GM12878 (cell line): ENCODE results near the gene SAMD7. TPM values are rescaled to one million over a fixed set of nuclear protein-coding genes. Genes with fewer than 3 reads are reported as not detected.

Source experiments
- ATAC-seq: fragments of 200-7000 bp; cut with Tn5 transposase; 3 replicates; pipeline ENCODE4 v1.9.1; 2020; ENCODE audit warnings: mild to moderate bottlenecking, moderate library complexity
- BruUV-seq: library from RNA; stranded (reverse); fragments of 400-500 nt; replicated peaks from 2 replicates; lab custom pipeline; 2021; lab: Mats Ljungman, UMichigan
- CTCF ChIA-PET: fragments of 300-600 bp; sonication (Branson Sonifier 250); formaldehyde crosslinking; extraction: SDS; loops from one replicate; lab custom pipeline; 2021; ENCODE audit warnings: inconsistent platforms; lab: Yijun Ruan, JAX
- POLR2A ChIA-PET: fragments of 350-600 bp; formaldehyde crosslinking; extraction: SDS; loops from one replicate; lab custom pipeline; 2021; ENCODE audit warnings: inconsistent platforms; lab: Charles Lee
- RAD21 ChIA-PET: fragments of 300-600 bp; sonication (Branson Sonifier 250); formaldehyde crosslinking; loops from one replicate; lab custom pipeline; 2023; ENCODE audit warnings: antibody characterized with exemption; ENCODE audit not compliant: unreplicated experiment; lab: Charles Lee
- SMC1A ChIA-PET: fragments of 300-600 bp; sonication (Branson Sonifier 250); formaldehyde crosslinking; loops from one replicate; lab custom pipeline; 2023; ENCODE audit not compliant: unreplicated experiment, uncharacterized antibody; lab: Charles Lee
- DNase-seq: peaks from one replicate; pipeline ENCODE4 v3.0.0-alpha.2; 2011; ENCODE audit warnings: low read depth, low spot score
- FAIRE-seq: peaks from 3 replicates; lab custom pipeline; 2011; peaks lifted over from hg19 to GRCh38; lab: Jason Lieb, UNC
- H2AFZ ChIP-seq: 2 replicates; pipeline ENCODE4 v1.6.0; 2011; ENCODE audit warnings: low read depth, low read length, control low read depth; ENCODE audit not compliant: control insufficient read depth
- H3K27ac ChIP-seq: 2 replicates; pipeline ENCODE4 v1.5.1; 2011; ENCODE audit warnings: control low read depth; ENCODE audit not compliant: control insufficient read depth, insufficient read depth
- H3K27me3 ChIP-seq, 2 experiments: replicated peaks in 1 of 2; 2 replicates each; pipeline versions ENCODE4 v1.6.0 to v1.6.1; 2011; ENCODE audit warnings: low read length in 1 of 2; ENCODE audit not compliant: control insufficient read depth in 2 of 2, insufficient read depth in 2 of 2
- H3K36me3 ChIP-seq, 2 experiments: 2 replicates each; pipeline ENCODE4 v1.5.1; 2011; ENCODE audit warnings: low read length in 1 of 2; ENCODE audit not compliant: control insufficient read depth in 2 of 2, insufficient read depth in 2 of 2
- H3K4me1 ChIP-seq: 2 replicates; pipeline ENCODE4 v1.6.1; 2011; ENCODE audit warnings: mild to moderate bottlenecking, low read length, moderate library complexity, mixed read lengths; ENCODE audit not compliant: control insufficient read depth, insufficient read depth
- H3K4me2 ChIP-seq: 2 replicates; pipeline ENCODE4 v1.6.0; 2011; ENCODE audit warnings: control low read depth; ENCODE audit not compliant: control insufficient read depth, insufficient read depth
- H3K4me3 ChIP-seq: fragments of 200-600 bp; sonication (generic); 2 replicates; pipeline ENCODE4 v1.5.1; 2016
- H3K79me2 ChIP-seq: 2 replicates; pipeline ENCODE4 v1.6.0; 2011; ENCODE audit warnings: low read length; ENCODE audit not compliant: control insufficient read depth, insufficient read depth
- H3K9ac ChIP-seq: 2 replicates; pipeline ENCODE4 v1.8.0; 2011; ENCODE audit warnings: low read length, control low read depth, mixed read lengths; ENCODE audit not compliant: control insufficient read depth, insufficient read depth
- H3K9me3 ChIP-seq: replicated peaks from 3 replicates; pipeline ENCODE4 v1.5.1; 2011; ENCODE audit warnings: mild to moderate bottlenecking, low read length; ENCODE audit not compliant: control insufficient read depth, insufficient read depth
- H4K20me1 ChIP-seq: 2 replicates; pipeline ENCODE4 v1.6.0; 2011; ENCODE audit not compliant: control insufficient read depth, insufficient read depth
- FOS ChIP-seq: IDR thresholded peaks from 3 replicates; pipeline ENCODE4 v1.6.1; 2011; ENCODE audit warnings: borderline replicate concordance; ENCODE audit not compliant: insufficient read length; ENCODE audit errors: extremely low read depth
- NFYB ChIP-seq: IDR thresholded peaks from 2 replicates; pipeline ENCODE4 v1.6.1; 2011; ENCODE audit warnings: low read depth, mild to moderate bottlenecking, low read length, improper control_type of control experiment, moderate library complexity; ENCODE audit not compliant: insufficient read depth
- NR2F1 ChIP-seq: fragments of 450-650 bp; conservative IDR thresholded peaks from 2 replicates; pipeline ENCODE4 v1.6.1; 2017; ENCODE audit warnings: mild to moderate bottlenecking
- SREBF1 ChIP-seq: IDR thresholded peaks from 2 replicates; pipeline ENCODE4 v1.6.1; 2012; ENCODE audit warnings: mild to moderate bottlenecking, low read length
- TCF3 ChIP-seq: IDR thresholded peaks from 2 replicates; pipeline ENCODE4 v1.6.1; 2012; ENCODE audit warnings: low read depth, mild to moderate bottlenecking, low read length, borderline replicate concordance; ENCODE audit not compliant: insufficient read depth
- WGBS: methylation state at CpG from one replicate; pipeline ENCODE4 v1.1.6; 2016; ENCODE audit warnings: low lambda C conversion rate; ENCODE audit not compliant: insufficient replicate concordance, insufficient coverage; ENCODE audit errors: missing lambda C conversion rate; 5-methylcytosine and 5-hydroxymethylcytosine counted together
- in situ Hi-C: fragments of 300-500 bp; cut with MboI; formaldehyde crosslinking; loops from 9 replicates; pipeline ENCODE4 v1.14.3; 2018; ENCODE audit warnings: mixed read lengths
- intact Hi-C: fragments of 100-400 bp; cut with micrococcal nuclease; formaldehyde crosslinking; loops from one replicate; pipeline ENCODE4 v1.14.2; 2022; ENCODE audit not compliant: unreplicated experiment
- polyA plus RNA-seq, 11 experiments: library from polyadenylated mRNA; depleted of rRNA in 4 of 11; unstranded in 6 of 11; stranded (reverse) in 5 of 11; fragments of >200 nt; fragmentation: Nextera tagmentation in 4 of 11; fragmentation: Illumina TruSeq in 1 of 11; extraction: Ambion mirVana in 4 of 11; extraction: Trizol in 1 of 11; gene quantifications; 1 replicate in 1 of 11; 2 replicates in 10 of 11; pipeline versions ENCODE4 v1.2.1 to v1.2.3, GENCODE V29; 2011 to 2016; ENCODE audit warnings: inconsistent platforms in 2 of 11, missing spikeins in 2 of 11, low read depth in 1 of 11
- total RNA-seq, 4 experiments: library from RNA; depleted of rRNA in 3 of 4; stranded (reverse); fragments of >200 nt in 3 of 4; fragmentation: Illumina TruSeq in 1 of 4; extraction: Trizol in 1 of 4; gene quantifications; 2 replicates each; pipeline versions ENCODE4 v1.2.1 to v1.2.3, GENCODE V29; 2013 to 2021
- TF ChIP-seq, protein P1 (sequence below): fragments of 450-650 bp; formaldehyde crosslinking; IDR thresholded peaks from 2 replicates; pipeline ENCODE4 v1.4.0; 2020; ENCODE audit warnings: mild to moderate bottlenecking, moderate library complexity
- TF ChIP-seq, protein P2 (sequence below): fragments of 450-650 bp; IDR thresholded peaks from 2 replicates; pipeline ENCODE4 v1.6.1; 2018; ENCODE audit warnings: mild to moderate bottlenecking, low read depth, moderate library complexity; ENCODE audit not compliant: partially characterized antibody
- TF ChIP-seq, protein P3 (sequence below): IDR thresholded peaks from 2 replicates; pipeline ENCODE4 v1.6.1; 2012; ENCODE audit warnings: mild to moderate bottlenecking, low read depth, low read length
- TF ChIP-seq, protein P4 (sequence below): fragments of 450-650 bp; conservative IDR thresholded peaks from 2 replicates; pipeline ENCODE4 v1.6.1; 2017; ENCODE audit warnings: mild to moderate bottlenecking, moderate library complexity

SAMD7 gene
- total and polyA plus RNA-seq, 10 of the 15 experiments (the other 5 are each of a cell fraction or from before 2014, with no cell fraction given) = 0.03 to 0.11 (median 0.07) TPM; not detected in 3

DNA sequence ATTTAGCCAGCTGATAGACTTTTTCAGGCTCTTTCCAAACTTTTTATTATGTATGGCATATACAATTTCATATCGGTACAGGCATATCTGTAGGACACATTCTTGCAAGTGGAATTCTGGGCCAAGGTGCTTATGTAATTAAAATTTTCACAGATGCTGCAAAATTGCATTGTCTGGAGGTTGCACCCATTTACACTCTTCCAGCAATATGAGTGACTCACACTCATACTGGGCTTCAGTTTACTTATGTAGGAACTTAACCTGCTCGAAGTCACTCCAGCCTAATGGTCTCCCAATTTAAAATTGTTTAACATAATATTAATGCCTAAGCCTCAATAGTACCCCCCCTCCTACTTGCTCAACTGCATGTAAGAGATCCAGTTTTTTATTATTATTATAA is 44.0 kb downstream of the SAMD7 start:
- Histone ChIP-seq H3K9me3 (peaks cover 2% of the 10 kb centered on the region), H4K20me1 (no peaks in the 10 kb centered on the region), H3K4me2 (no peak overlapping the region), H3K27me3 (no peaks in the 10 kb centered on the region), H3K27ac (peak overlapping the region; percentile 95), H3K4me1 (peaks cover 19% of the 10 kb centered on the region), H3K4me3 (no peak overlapping the region), H3K79me2 (no peaks in the 10 kb centered on the region), H3K9ac (no peak overlapping the region), H2AFZ (no peak overlapping the region), H3K36me3 (no peaks in the 10 kb centered on the region)
- in situ Hi-C loops (no loop called here), intact Hi-C loops (no loop called here)
- POLR2A ChIA-PET = interaction anchor here (3.6 kb wide), 1 partner anchor 10 kb away, joined by 37 read pairs; the partner anchor contains the start of gene SEC62
- SMC1A ChIA-PET = interaction anchor here (1.5 to 5.0 kb wide), 5 partner anchors 13 to 458 kb away, joined by 3 to 72 read pairs (median 14); partner anchors contain the start of gene SEC62
- ATAC-seq (no peak), FAIRE-seq (no peak), DNase-seq (no peak)
- TF ChIP-seq TCF3 = no peak
- no peak for TF ChIP-seq NR2F1
- TF ChIP-seq SREBF1 = no peak
- TF ChIP-seq, protein P1, sequence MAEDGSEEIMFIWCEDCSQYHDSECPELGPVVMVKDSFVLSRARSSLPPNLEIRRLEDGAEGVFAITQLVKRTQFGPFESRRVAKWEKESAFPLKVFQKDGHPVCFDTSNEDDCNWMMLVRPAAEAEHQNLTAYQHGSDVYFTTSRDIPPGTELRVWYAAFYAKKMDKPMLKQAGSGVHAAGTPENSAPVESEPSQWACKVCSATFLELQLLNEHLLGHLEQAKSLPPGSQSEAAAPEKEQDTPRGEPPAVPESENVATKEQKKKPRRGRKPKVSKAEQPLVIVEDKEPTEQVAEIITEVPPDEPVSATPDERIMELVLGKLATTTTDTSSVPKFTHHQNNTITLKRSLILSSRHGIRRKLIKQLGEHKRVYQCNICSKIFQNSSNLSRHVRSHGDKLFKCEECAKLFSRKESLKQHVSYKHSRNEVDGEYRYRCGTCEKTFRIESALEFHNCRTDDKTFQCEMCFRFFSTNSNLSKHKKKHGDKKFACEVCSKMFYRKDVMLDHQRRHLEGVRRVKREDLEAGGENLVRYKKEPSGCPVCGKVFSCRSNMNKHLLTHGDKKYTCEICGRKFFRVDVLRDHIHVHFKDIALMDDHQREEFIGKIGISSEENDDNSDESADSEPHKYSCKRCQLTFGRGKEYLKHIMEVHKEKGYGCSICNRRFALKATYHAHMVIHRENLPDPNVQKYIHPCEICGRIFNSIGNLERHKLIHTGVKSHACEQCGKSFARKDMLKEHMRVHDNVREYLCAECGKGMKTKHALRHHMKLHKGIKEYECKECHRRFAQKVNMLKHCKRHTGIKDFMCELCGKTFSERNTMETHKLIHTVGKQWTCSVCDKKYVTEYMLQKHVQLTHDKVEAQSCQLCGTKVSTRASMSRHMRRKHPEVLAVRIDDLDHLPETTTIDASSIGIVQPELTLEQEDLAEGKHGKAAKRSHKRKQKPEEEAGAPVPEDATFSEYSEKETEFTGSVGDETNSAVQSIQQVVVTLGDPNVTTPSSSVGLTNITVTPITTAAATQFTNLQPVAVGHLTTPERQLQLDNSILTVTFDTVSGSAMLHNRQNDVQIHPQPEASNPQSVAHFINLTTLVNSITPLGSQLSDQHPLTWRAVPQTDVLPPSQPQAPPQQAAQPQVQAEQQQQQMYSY (CRISPR knock-in tag) = no peak
- TF ChIP-seq, protein P2, sequence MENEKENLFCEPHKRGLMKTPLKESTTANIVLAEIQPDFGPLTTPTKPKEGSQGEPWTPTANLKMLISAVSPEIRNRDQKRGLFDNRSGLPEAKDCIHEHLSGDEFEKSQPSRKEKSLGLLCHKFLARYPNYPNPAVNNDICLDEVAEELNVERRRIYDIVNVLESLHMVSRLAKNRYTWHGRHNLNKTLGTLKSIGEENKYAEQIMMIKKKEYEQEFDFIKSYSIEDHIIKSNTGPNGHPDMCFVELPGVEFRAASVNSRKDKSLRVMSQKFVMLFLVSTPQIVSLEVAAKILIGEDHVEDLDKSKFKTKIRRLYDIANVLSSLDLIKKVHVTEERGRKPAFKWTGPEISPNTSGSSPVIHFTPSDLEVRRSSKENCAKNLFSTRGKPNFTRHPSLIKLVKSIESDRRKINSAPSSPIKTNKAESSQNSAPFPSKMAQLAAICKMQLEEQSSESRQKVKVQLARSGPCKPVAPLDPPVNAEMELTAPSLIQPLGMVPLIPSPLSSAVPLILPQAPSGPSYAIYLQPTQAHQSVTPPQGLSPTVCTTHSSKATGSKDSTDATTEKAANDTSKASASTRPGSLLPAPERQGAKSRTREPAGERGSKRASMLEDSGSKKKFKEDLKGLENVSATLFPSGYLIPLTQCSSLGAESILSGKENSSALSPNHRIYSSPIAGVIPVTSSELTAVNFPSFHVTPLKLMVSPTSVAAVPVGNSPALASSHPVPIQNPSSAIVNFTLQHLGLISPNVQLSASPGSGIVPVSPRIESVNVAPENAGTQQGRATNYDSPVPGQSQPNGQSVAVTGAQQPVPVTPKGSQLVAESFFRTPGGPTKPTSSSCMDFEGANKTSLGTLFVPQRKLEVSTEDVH = no peak
- TF ChIP-seq, protein P3, sequence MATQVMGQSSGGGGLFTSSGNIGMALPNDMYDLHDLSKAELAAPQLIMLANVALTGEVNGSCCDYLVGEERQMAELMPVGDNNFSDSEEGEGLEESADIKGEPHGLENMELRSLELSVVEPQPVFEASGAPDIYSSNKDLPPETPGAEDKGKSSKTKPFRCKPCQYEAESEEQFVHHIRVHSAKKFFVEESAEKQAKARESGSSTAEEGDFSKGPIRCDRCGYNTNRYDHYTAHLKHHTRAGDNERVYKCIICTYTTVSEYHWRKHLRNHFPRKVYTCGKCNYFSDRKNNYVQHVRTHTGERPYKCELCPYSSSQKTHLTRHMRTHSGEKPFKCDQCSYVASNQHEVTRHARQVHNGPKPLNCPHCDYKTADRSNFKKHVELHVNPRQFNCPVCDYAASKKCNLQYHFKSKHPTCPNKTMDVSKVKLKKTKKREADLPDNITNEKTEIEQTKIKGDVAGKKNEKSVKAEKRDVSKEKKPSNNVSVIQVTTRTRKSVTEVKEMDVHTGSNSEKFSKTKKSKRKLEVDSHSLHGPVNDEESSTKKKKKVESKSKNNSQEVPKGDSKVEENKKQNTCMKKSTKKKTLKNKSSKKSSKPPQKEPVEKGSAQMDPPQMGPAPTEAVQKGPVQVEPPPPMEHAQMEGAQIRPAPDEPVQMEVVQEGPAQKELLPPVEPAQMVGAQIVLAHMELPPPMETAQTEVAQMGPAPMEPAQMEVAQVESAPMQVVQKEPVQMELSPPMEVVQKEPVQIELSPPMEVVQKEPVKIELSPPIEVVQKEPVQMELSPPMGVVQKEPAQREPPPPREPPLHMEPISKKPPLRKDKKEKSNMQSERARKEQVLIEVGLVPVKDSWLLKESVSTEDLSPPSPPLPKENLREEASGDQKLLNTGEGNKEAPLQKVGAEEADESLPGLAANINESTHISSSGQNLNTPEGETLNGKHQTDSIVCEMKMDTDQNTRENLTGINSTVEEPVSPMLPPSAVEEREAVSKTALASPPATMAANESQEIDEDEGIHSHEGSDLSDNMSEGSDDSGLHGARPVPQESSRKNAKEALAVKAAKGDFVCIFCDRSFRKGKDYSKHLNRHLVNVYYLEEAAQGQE = no peak
- TF ChIP-seq FOS = no peak
- TF ChIP-seq, protein P4, sequence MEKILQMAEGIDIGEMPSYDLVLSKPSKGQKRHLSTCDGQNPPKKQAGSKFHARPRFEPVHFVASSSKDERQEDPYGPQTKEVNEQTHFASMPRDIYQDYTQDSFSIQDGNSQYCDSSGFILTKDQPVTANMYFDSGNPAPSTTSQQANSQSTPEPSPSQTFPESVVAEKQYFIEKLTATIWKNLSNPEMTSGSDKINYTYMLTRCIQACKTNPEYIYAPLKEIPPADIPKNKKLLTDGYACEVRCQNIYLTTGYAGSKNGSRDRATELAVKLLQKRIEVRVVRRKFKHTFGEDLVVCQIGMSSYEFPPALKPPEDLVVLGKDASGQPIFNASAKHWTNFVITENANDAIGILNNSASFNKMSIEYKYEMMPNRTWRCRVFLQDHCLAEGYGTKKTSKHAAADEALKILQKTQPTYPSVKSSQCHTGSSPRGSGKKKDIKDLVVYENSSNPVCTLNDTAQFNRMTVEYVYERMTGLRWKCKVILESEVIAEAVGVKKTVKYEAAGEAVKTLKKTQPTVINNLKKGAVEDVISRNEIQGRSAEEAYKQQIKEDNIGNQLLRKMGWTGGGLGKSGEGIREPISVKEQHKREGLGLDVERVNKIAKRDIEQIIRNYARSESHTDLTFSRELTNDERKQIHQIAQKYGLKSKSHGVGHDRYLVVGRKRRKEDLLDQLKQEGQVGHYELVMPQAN = no peak
- no peak for TF ChIP-seq NFYB
- BruUV-seq = no TSS peak
- 100% methylated on average over 2 of the region's 2 CpGs for WGBS
- RAD21 ChIA-PET = interaction anchor here (1.2 to 2.2 kb wide), 4 partner anchors 11 to 25 kb away, joined by 3 to 28 read pairs (median 8); partner anchors contain the start of gene SEC62
- CTCF ChIA-PET = interaction anchor here (1.0 to 3.1 kb wide), 5 partner anchors 11 to 93 kb away, joined by 3 to 14 read pairs (median 8); partner anchors contain the start of gene SEC62
